Endometrial microvascular endothelial cells (primary cell): ENCODE measurements around the gene ITM2A. TPM values are rescaled to one million over a fixed set of nuclear protein-coding genes. Genes with fewer than 3 reads are reported as not detected.

Experiments
- in situ Hi-C: cut with HindIII; loops from 2 replicates; pipeline ENCODE4 v1.10.0; 2017; ENCODE audit warnings: low sequenced_read_pairs, low pct_unique_long_range_greater_than_20kb; ENCODE audit errors: inconsistent ontology term
- total RNA-seq: library from RNA; depleted of rRNA; stranded (reverse); fragments of >200 nt; gene quantifications from one replicate; pipeline ENCODE4 v1.2.3, GENCODE V29; 2015; ENCODE audit errors: inconsistent ontology term

The ITM2A gene
- total RNA-seq, 1 donor from 2014 or later = 149 TPM

DNA sequence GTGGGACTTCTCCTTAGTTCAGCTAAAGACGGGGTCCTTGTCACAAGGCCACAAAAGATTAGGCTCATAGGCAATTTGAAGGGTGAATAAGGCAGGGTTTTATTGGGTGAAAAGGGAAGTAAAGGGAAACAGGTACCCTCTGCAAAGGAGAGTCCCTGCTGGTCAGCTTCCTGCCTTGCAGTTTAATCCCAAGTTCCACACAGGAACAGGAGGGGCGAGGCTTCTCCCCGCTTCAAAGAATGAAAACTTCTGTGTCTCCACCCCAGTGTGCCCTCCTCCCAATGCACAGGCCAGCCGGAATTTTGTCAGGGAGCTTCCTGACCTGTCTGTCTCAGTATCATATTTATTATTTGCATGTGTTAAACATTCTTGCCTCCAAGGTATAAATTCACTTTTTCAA, 37.1 kb downstream of the ITM2A start:
- in situ Hi-C loops = no loop called here

DNA sequence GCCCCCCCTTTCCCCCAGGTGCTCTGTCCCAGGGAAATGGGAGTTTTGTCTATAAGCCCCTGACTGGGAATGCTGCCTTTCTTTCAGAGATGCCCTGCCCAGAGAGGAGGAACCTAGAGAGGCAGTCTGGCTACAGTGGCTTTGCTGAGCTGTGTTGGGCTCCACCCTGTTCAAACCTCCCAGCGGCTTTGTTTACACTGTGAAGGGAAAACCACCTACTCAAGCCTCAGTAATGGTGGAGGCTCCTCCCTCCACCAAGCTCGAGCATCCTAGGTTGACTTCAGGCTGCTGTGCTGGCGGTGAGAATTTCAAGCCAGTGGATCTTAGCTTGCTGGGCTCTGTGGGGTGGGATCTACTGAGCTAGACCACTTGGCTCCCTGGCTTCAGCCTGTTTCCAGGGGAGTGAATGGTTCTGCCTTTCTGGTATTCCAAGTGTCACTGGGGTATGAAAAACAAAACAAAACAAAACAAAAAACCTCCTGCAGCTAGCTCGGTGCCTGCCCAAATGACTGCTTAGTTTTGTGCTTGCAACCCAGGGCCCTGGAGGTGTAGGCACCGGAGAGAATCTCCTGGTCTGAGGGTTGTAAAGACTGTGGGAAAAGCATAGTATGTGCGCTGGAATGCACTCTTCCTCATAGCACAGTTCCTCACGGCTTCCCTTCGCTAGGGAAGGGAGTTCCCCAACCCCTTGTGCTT, 41.7 kb downstream of the ITM2A start:
- in situ Hi-C loops = no loop called here

Other genes with a start within 250 kb of the ITM2A start
- gene GPR174, start 222.6 kb downstream of the ITM2A start, total RNA-seq = not detected